A549 (cell line): ENCODE data around the gene FSTL3. TPM values are rescaled to one million over a fixed set of nuclear protein-coding genes. Genes with fewer than 3 reads are reported as not detected.

Experiments used
- ATAC-seq, 2 experiments: fragments of 200-7000 bp in 1 of 2; fragments of >200 bp in 1 of 2; cut with Nextera tagmentation in 1 of 2; cut with Tn5 transposase in 1 of 2; 3 replicates each; pipeline versions ENCODE4 v1.8.0 to v1.9.1; 2018 to 2020; ENCODE audit warnings: mild to moderate bottlenecking in 1 of 2, moderate library complexity in 1 of 2
- CTCF ChIA-PET: fragments of 300-600 bp; sonication (Branson Sonifier 250); formaldehyde crosslinking; extraction: SDS; loops from one replicate; lab custom pipeline; 2021; ENCODE audit warnings: antibody characterized with exemption, inconsistent platforms; lab: Yijun Ruan, JAX
- POLR2A ChIA-PET: fragments of 350-600 bp; formaldehyde crosslinking; extraction: SDS; loops from one replicate; lab custom pipeline; 2021; ENCODE audit warnings: antibody characterized with exemption, inconsistent platforms; lab: Yijun Ruan, JAX
- DNase-seq, 2 experiments: peaks; one replicate each; pipeline versions ENCODE4 v3.0.0 to v3.0.0-alpha.2; 2011 to 2016; ENCODE audit warnings: low read depth in 1 of 2, low spot score in 1 of 2
- FAIRE-seq: peaks from 2 replicates; lab custom pipeline; 2011; peaks lifted over from hg19 to GRCh38; lab: Jason Lieb, UNC
- H3K27ac ChIP-seq, 2 experiments: fragments of >200 bp; sonication (Bioruptor Twin); formaldehyde crosslinking; 3 replicates each; pipeline ENCODE4 v1.5.1; 2016 to 2017
- H3K4me1 ChIP-seq: fragments of >200 bp; sonication (Bioruptor Twin); formaldehyde crosslinking; 3 replicates; pipeline ENCODE4 v1.6.1; 2016
- H3K4me2 ChIP-seq: fragments of >200 bp; sonication (Bioruptor Twin); formaldehyde crosslinking; 3 replicates; pipeline ENCODE4 v1.6.1; 2016
- H3K4me3 ChIP-seq: fragments of >200 bp; sonication (Bioruptor Twin); formaldehyde crosslinking; 3 replicates; pipeline ENCODE4 v1.5.1; 2016
- H3K9me3 ChIP-seq: fragments of >200 bp; sonication (Bioruptor Twin); formaldehyde crosslinking; 3 replicates; pipeline ENCODE4 v1.6.1; 2016
- CBX8 ChIP-seq: fragments of 200-600 bp; sonication (generic); IDR thresholded peaks from 2 replicates; pipeline ENCODE4 v1.6.1; 2016
- CHD2 ChIP-seq: fragments of 150-350 bp; IDR thresholded peaks from 2 replicates; pipeline ENCODE4 v1.6.1; 2014; ENCODE audit warnings: low read length; ENCODE audit not compliant: partially characterized antibody
- EHF ChIP-seq: fragments of 250-450 bp; sonication (Bioruptor Pico); IDR thresholded peaks from 2 replicates; pipeline ENCODE4 v1.5.0; 2020; ENCODE audit warnings: mild to moderate bottlenecking
- ELK1 ChIP-seq: fragments of 150-350 bp; IDR thresholded peaks from 2 replicates; pipeline ENCODE4 v1.6.1; 2014; ENCODE audit warnings: low read depth, mild to moderate bottlenecking, low read length
- FOSL2 ChIP-seq, 2 experiments: fragments of 450-650 bp in 1 of 2; fragments of >200 bp in 1 of 2; sonication (Bioruptor Twin) in 1 of 2; formaldehyde crosslinking; IDR thresholded peaks; 2 replicates each; pipeline versions ENCODE4 v1.5.0 to v1.6.1; 2016 to 2020; ENCODE audit warnings: mild to moderate bottlenecking in 1 of 2, moderate library complexity in 1 of 2
- GATA3 ChIP-seq: IDR thresholded peaks from 2 replicates; pipeline ENCODE4 v1.6.1; 2012; ENCODE audit warnings: borderline replicate concordance
- HEYL ChIP-seq: fragments of 250-450 bp; sonication (Bioruptor Pico); IDR thresholded peaks from 2 replicates; pipeline ENCODE4 v1.8.0; 2021; ENCODE audit warnings: mild to moderate bottlenecking, moderate library complexity
- HMGXB4 ChIP-seq: fragments of 250-450 bp; sonication (Bioruptor Pico); IDR thresholded peaks from 2 replicates; pipeline ENCODE4 v1.5.0; 2021; ENCODE audit warnings: mild to moderate bottlenecking, moderate library complexity, borderline replicate concordance
- HOXA7 ChIP-seq: fragments of 250-450 bp; sonication (Bioruptor Pico); IDR thresholded peaks from 2 replicates; pipeline ENCODE4 v1.5.0; 2020; ENCODE audit warnings: mild to moderate bottlenecking, moderate library complexity
- JUNB ChIP-seq: fragments of >200 bp; sonication (Bioruptor Twin); formaldehyde crosslinking; IDR thresholded peaks from 2 replicates; pipeline ENCODE4 v1.6.1; 2016
- KDM1A ChIP-seq: fragments of 200-600 bp; sonication (generic); IDR thresholded peaks from 2 replicates; pipeline ENCODE4 v1.6.1; 2016; ENCODE audit warnings: low read depth, mild to moderate bottlenecking
- SMC3 ChIP-seq: fragments of >200 bp; sonication (Bioruptor Twin); formaldehyde crosslinking; IDR thresholded peaks from 3 replicates; pipeline ENCODE4 v1.6.1; 2018; ENCODE audit warnings: inconsistent platforms
- TP53 ChIP-seq: fragments of 250-450 bp; sonication (Bioruptor Pico); IDR thresholded peaks from 2 replicates; pipeline ENCODE4 v1.5.0; 2021; ENCODE audit warnings: mild to moderate bottlenecking, moderate library complexity
- WGBS: methylation state at CpG from one replicate; pipeline ENCODE4 v1.1.6; 2017; ENCODE audit errors: missing lambda C conversion rate; 5-methylcytosine and 5-hydroxymethylcytosine counted together
- polyA plus RNA-seq, 4 experiments: library from polyadenylated mRNA; depleted of rRNA in 3 of 4; stranded (reverse); fragments of >200 nt; fragmentation: RNase III in 1 of 4; extraction: RNeasy Plus Mini Kit Qiagen cat#74134 plus additional on column Dnase treatment in 1 of 4; gene quantifications; 2 replicates in 3 of 4; 3 replicates in 1 of 4; pipeline ENCODE4 v1.2.3, GENCODE V29; 2011 to 2017

The FSTL3 gene
- polyA plus RNA-seq, 2 of the 4 experiments (the other 2 are of a cell fraction): 58.1 to 131 TPM

GRCh38 chr19:732148-733069 is 56.2 kb downstream of the FSTL3 start:
- ChIA-PET POLR2A (no interaction called here), CTCF (interaction anchor here (0.7 to 2.4 kb wide), 8 partner anchors 8 to 149 kb away, joined by 3 to 12 read pairs (median 4); partner anchors contain the start of gene PALM)
- no peak for TF ChIP-seq EHF (CRISPR knock-in tag)
- no peak for TF ChIP-seq FOSL2 (IDR thresholded peaks at IDR 0.05)
- no peak for TF ChIP-seq FOSL2 (CRISPR knock-in tag; IDR thresholded peaks at IDR 0.05)
- TF ChIP-seq HOXA7 (CRISPR knock-in tag): no peak
- TF ChIP-seq JUNB: no peak
- TF ChIP-seq HEYL (CRISPR knock-in tag): no peak
- TF ChIP-seq HMGXB4 (CRISPR knock-in tag): no peak
- no peak for TF ChIP-seq CHD2
- no peak for TF ChIP-seq GATA3
- TF ChIP-seq CBX8: no peak
- TF ChIP-seq KDM1A: no peak
- no peak for TF ChIP-seq TP53 (CRISPR knock-in tag)
- no peak for TF ChIP-seq SMC3
- no peak for TF ChIP-seq ELK1
- WGBS: 85% methylated on average over 23 of the region's 24 CpGs
- Histone ChIP-seq H3K4me1 (0 out of 3 replicates have a peak, but pooled peaks cover 4% of the 10 kb centered on the region), H3K9me3 (no peaks in the 10 kb centered on the region), H3K4me3 (no peak overlapping the region), H3K27ac (no peak overlapping the region; a peak in 1 of 6 replicates), H3K4me2 (no peak overlapping the region)
- ATAC-seq (no peak), DNase-seq (no peak), FAIRE-seq (no peak)

Other genes starting within 250 kb of the FSTL3 start
- gene SHC2, start 215.4 kb upstream of the FSTL3 start, polyA plus RNA-seq (2011; rRNA removed): 0.36 and 0.87 TPM in 2 replicates
- 0.21 to 0.66 TPM (median 0.58 TPM) in 3 replicates for gene SHC2, start 215.4 kb upstream of the FSTL3 start, polyA plus RNA-seq (2017; fragmentation: RNase III; extraction: RNeasy Plus Mini Kit Qiagen cat#74134 plus additional on column Dnase treatment)
- 0.06 and 0.09 TPM in 2 replicates for gene MADCAM1, start 179.9 kb upstream of the FSTL3 start, polyA plus RNA-seq (2011; rRNA removed)
- gene MADCAM1, start 179.9 kb upstream of the FSTL3 start, polyA plus RNA-seq (2017; fragmentation: RNase III; extraction: RNeasy Plus Mini Kit Qiagen cat#74134 plus additional on column Dnase treatment): 0.25 to 0.41 TPM (median 0.34 TPM) in 3 replicates
- gene TPGS1, start 168.9 kb upstream of the FSTL3 start, polyA plus RNA-seq (2011; rRNA removed): 2.3 and 2.7 TPM in 2 replicates
- gene TPGS1, start 168.9 kb upstream of the FSTL3 start, polyA plus RNA-seq (2017; fragmentation: RNase III; extraction: RNeasy Plus Mini Kit Qiagen cat#74134 plus additional on column Dnase treatment): 12.5 to 13.8 TPM (median 13.1 TPM) in 3 replicates
- 36.9 and 37.4 TPM in 2 replicates for gene CDC34, start 144.6 kb upstream of the FSTL3 start, polyA plus RNA-seq (2011; rRNA removed)
- gene CDC34, start 144.6 kb upstream of the FSTL3 start, polyA plus RNA-seq (2017; fragmentation: RNase III; extraction: RNeasy Plus Mini Kit Qiagen cat#74134 plus additional on column Dnase treatment): 56.3 to 62.6 TPM (median 57.6 TPM) in 3 replicates
- not detected in 2 replicates for gene GZMM, start 132.3 kb upstream of the FSTL3 start, polyA plus RNA-seq (2011; rRNA removed)
- gene GZMM, start 132.3 kb upstream of the FSTL3 start, polyA plus RNA-seq (2017; fragmentation: RNase III; extraction: RNeasy Plus Mini Kit Qiagen cat#74134 plus additional on column Dnase treatment): 0.11 TPM in 1 of 3 replicates, not detected in the others
- 237 and 285 TPM in 2 replicates for gene BSG, start 103.8 kb upstream of the FSTL3 start, polyA plus RNA-seq (2011; rRNA removed)
- 528 to 583 TPM (median 579 TPM) in 3 replicates for gene BSG, start 103.8 kb upstream of the FSTL3 start, polyA plus RNA-seq (2017; fragmentation: RNase III; extraction: RNeasy Plus Mini Kit Qiagen cat#74134 plus additional on column Dnase treatment)
- 2.7 and 7.1 TPM in 2 replicates for gene HCN2, start 86.5 kb upstream of the FSTL3 start, polyA plus RNA-seq (2011; rRNA removed)
- 23.2 to 24.8 TPM (median 24.7 TPM) in 3 replicates for gene HCN2, start 86.5 kb upstream of the FSTL3 start, polyA plus RNA-seq (2017; fragmentation: RNase III; extraction: RNeasy Plus Mini Kit Qiagen cat#74134 plus additional on column Dnase treatment)
- 41.9 and 59.8 TPM in 2 replicates for gene POLRMT, start 42.9 kb upstream of the FSTL3 start, polyA plus RNA-seq (2011; rRNA removed)
- 65.0 to 68.8 TPM (median 66.5 TPM) in 3 replicates for gene POLRMT, start 42.9 kb upstream of the FSTL3 start, polyA plus RNA-seq (2017; fragmentation: RNase III; extraction: RNeasy Plus Mini Kit Qiagen cat#74134 plus additional on column Dnase treatment)
- 0.13 TPM in 1 of 2 replicates, not detected in the other for gene FGF22, start 36.5 kb upstream of the FSTL3 start, polyA plus RNA-seq (2011; rRNA removed)
- 0.79 to 1.1 TPM (median 1.0 TPM) in 3 replicates for gene FGF22, start 36.5 kb upstream of the FSTL3 start, polyA plus RNA-seq (2017; fragmentation: RNase III; extraction: RNeasy Plus Mini Kit Qiagen cat#74134 plus additional on column Dnase treatment)
- gene RNF126, start 13.2 kb upstream of the FSTL3 start, polyA plus RNA-seq (2011; rRNA removed): 3.1 and 4.9 TPM in 2 replicates
- gene RNF126, start 13.2 kb upstream of the FSTL3 start, polyA plus RNA-seq (2017; fragmentation: RNase III; extraction: RNeasy Plus Mini Kit Qiagen cat#74134 plus additional on column Dnase treatment): 35.0 to 36.3 TPM (median 35.4 TPM) in 3 replicates
- 0.10 TPM in 1 of 2 replicates, not detected in the other for gene PRSS57, start 19.1 kb downstream of the FSTL3 start, polyA plus RNA-seq (2011; rRNA removed)
- gene PRSS57, start 19.1 kb downstream of the FSTL3 start, polyA plus RNA-seq (2017; fragmentation: RNase III; extraction: RNeasy Plus Mini Kit Qiagen cat#74134 plus additional on column Dnase treatment): not detected in 3 replicates
- gene PALM, start 32.5 kb downstream of the FSTL3 start, polyA plus RNA-seq (2011; rRNA removed): 2.0 and 3.0 TPM in 2 replicates
- gene PALM, start 32.5 kb downstream of the FSTL3 start, polyA plus RNA-seq (2017; fragmentation: RNase III; extraction: RNeasy Plus Mini Kit Qiagen cat#74134 plus additional on column Dnase treatment): 11.4 to 17.5 TPM (median 15.7 TPM) in 3 replicates
- gene MISP, start 74.7 kb downstream of the FSTL3 start, polyA plus RNA-seq (2011; rRNA removed): 38.3 and 46.5 TPM in 2 replicates
- 56.9 to 62.7 TPM (median 61.4 TPM) in 3 replicates for gene MISP, start 74.7 kb downstream of the FSTL3 start, polyA plus RNA-seq (2017; fragmentation: RNase III; extraction: RNeasy Plus Mini Kit Qiagen cat#74134 plus additional on column Dnase treatment)
- gene PTBP1, start 121.1 kb downstream of the FSTL3 start, polyA plus RNA-seq (2011; rRNA removed): 144 and 207 TPM in 2 replicates
- gene PTBP1, start 121.1 kb downstream of the FSTL3 start, polyA plus RNA-seq (2017; fragmentation: RNase III; extraction: RNeasy Plus Mini Kit Qiagen cat#74134 plus additional on column Dnase treatment): 264 to 299 TPM (median 285 TPM) in 3 replicates
- gene PLPPR3, start 145.6 kb downstream of the FSTL3 start, polyA plus RNA-seq (2011; rRNA removed): 2.6 and 3.2 TPM in 2 replicates
- 3.5 to 4.2 TPM (median 3.7 TPM) in 3 replicates for gene PLPPR3, start 145.6 kb downstream of the FSTL3 start, polyA plus RNA-seq (2017; fragmentation: RNase III; extraction: RNeasy Plus Mini Kit Qiagen cat#74134 plus additional on column Dnase treatment)
- gene AZU1, start 151.4 kb downstream of the FSTL3 start, polyA plus RNA-seq (2011; rRNA removed): 0.15 and 0.31 TPM in 2 replicates
- gene AZU1, start 151.4 kb downstream of the FSTL3 start, polyA plus RNA-seq (2017; fragmentation: RNase III; extraction: RNeasy Plus Mini Kit Qiagen cat#74134 plus additional on column Dnase treatment): 0.26 to 0.55 TPM (median 0.32 TPM) in 3 replicates
- 0.21 and 0.36 TPM in 2 replicates for gene PRTN3, start 164.6 kb downstream of the FSTL3 start, polyA plus RNA-seq (2011; rRNA removed)
- 0.18 to 0.39 TPM (median 0.24 TPM) in 3 replicates for gene PRTN3, start 164.6 kb downstream of the FSTL3 start, polyA plus RNA-seq (2017; fragmentation: RNase III; extraction: RNeasy Plus Mini Kit Qiagen cat#74134 plus additional on column Dnase treatment)
- gene ELANE, start 175.9 kb downstream of the FSTL3 start, polyA plus RNA-seq (2011; rRNA removed): 0.15 and 0.35 TPM in 2 replicates
- 0.14 to 0.15 TPM (median 0.15 TPM) in 3 replicates for gene ELANE, start 175.9 kb downstream of the FSTL3 start, polyA plus RNA-seq (2017; fragmentation: RNase III; extraction: RNeasy Plus Mini Kit Qiagen cat#74134 plus additional on column Dnase treatment)
- 7.6 TPM in 2 replicates for gene CFD, start 183.3 kb downstream of the FSTL3 start, polyA plus RNA-seq (2011; rRNA removed)
- 13.8 to 14.8 TPM (median 14.3 TPM) in 3 replicates for gene CFD, start 183.3 kb downstream of the FSTL3 start, polyA plus RNA-seq (2017; fragmentation: RNase III; extraction: RNeasy Plus Mini Kit Qiagen cat#74134 plus additional on column Dnase treatment)
- 8.0 TPM in 2 replicates for gene MED16, start 216.8 kb downstream of the FSTL3 start, polyA plus RNA-seq (2011; rRNA removed)
- 11.9 to 13.9 TPM (median 12.7 TPM) in 3 replicates for gene MED16, start 216.8 kb downstream of the FSTL3 start, polyA plus RNA-seq (2017; fragmentation: RNase III; extraction: RNeasy Plus Mini Kit Qiagen cat#74134 plus additional on column Dnase treatment)
- gene RNU6-9, start 217.1 kb downstream of the FSTL3 start, polyA plus RNA-seq (2011; rRNA removed): not detected in 2 replicates
- not detected in 3 replicates for gene RNU6-9, start 217.1 kb downstream of the FSTL3 start, polyA plus RNA-seq (2017; fragmentation: RNase III; extraction: RNeasy Plus Mini Kit Qiagen cat#74134 plus additional on column Dnase treatment)
- gene R3HDM4, start 236.8 kb downstream of the FSTL3 start, polyA plus RNA-seq (2011; rRNA removed): 16.9 and 22.7 TPM in 2 replicates
- gene R3HDM4, start 236.8 kb downstream of the FSTL3 start, polyA plus RNA-seq (2017; fragmentation: RNase III; extraction: RNeasy Plus Mini Kit Qiagen cat#74134 plus additional on column Dnase treatment): 18.8 to 24.8 TPM (median 20.7 TPM) in 3 replicates
- gene KISS1R, start 240.9 kb downstream of the FSTL3 start, polyA plus RNA-seq (2011; rRNA removed): 0.05 and 0.14 TPM in 2 replicates
- 0.18 to 0.79 TPM (median 0.38 TPM) in 3 replicates for gene KISS1R, start 240.9 kb downstream of the FSTL3 start, polyA plus RNA-seq (2017; fragmentation: RNase III; extraction: RNeasy Plus Mini Kit Qiagen cat#74134 plus additional on column Dnase treatment)
- gene ARID3A, start 249.6 kb downstream of the FSTL3 start, polyA plus RNA-seq (2011; rRNA removed): 3.3 and 3.4 TPM in 2 replicates
- gene ARID3A, start 249.6 kb downstream of the FSTL3 start, polyA plus RNA-seq (2017; fragmentation: RNase III; extraction: RNeasy Plus Mini Kit Qiagen cat#74134 plus additional on column Dnase treatment): 4.6 to 6.1 TPM (median 5.4 TPM) in 3 replicates